22Rv1 (cell line): ENCODE results near the gene TIGIT.

ENCODE experiments used
- CTCF ChIP-seq: fragments of 450-650 bp; IDR thresholded peaks from 2 replicates; pipeline ENCODE4 v1.5.1; 2017; ENCODE audit warnings: mild to moderate bottlenecking
- ZFX ChIP-seq: fragments of 450-650 bp; IDR thresholded peaks from 2 replicates; pipeline ENCODE4 v1.6.1; 2017; ENCODE audit warnings: antibody characterized with exemption, borderline replicate concordance

DNA sequence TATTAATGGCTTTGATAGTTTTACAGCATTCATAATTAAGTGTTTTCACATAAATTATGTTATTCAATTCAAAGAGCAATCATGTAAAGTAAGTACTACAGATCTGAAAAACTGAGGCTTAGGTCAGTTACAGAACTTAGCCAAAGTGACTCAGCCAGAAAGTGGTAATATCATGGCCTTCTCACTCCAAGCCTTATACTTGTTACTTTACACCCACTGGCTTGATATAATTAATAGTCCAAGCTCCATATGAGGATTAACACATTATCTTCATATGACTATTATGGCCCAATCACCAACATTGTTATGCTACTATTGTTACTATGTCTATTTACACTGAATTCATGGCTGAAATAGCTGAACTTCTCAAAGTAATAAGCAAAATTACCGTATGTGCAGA lies 50.7 kb downstream of the TIGIT start:
- no peak for TF ChIP-seq CTCF
- no peak for TF ChIP-seq ZFX
